Osteocyte (in vitro differentiated cells): ENCODE results near the gene ZDHHC19. TPM values are rescaled to one million over a fixed set of nuclear protein-coding genes. Genes with fewer than 3 reads are reported as not detected.
"Not testable (repeated sequence)": the region's sequence is repeated elsewhere in the genome, so short reads cannot be mapped to it uniquely, and the experiment has no call there.

Source experiments
- DNase-seq: peaks from one replicate; pipeline ENCODE4 v3.0.0; 2021; ENCODE audit warnings: mixed read lengths; ENCODE audit not compliant: unreplicated experiment; ENCODE audit errors: extremely low spot score
- H3K27ac Mint-ChIP-seq: one replicate; pipeline ENCODE4 v1.8.0; 2021; ENCODE audit warnings: mild to moderate bottlenecking, mixed read lengths; ENCODE audit not compliant: unreplicated experiment
- H3K27me3 Mint-ChIP-seq: one replicate; pipeline ENCODE4 v1.8.0; 2021; ENCODE audit warnings: mixed read lengths; ENCODE audit not compliant: unreplicated experiment
- H3K36me3 Mint-ChIP-seq: one replicate; pipeline ENCODE4 v1.8.0; 2021; ENCODE audit warnings: mixed read lengths; ENCODE audit not compliant: unreplicated experiment
- H3K4me1 Mint-ChIP-seq: one replicate; pipeline ENCODE4 v1.8.0; 2021; ENCODE audit warnings: mixed read lengths; ENCODE audit not compliant: unreplicated experiment
- H3K4me3 Mint-ChIP-seq: one replicate; pipeline ENCODE4 v1.8.0; 2021; ENCODE audit warnings: mild to moderate bottlenecking, moderate library complexity, mixed read lengths; ENCODE audit not compliant: unreplicated experiment
- H3K9me3 Mint-ChIP-seq: one replicate; pipeline ENCODE4 v1.8.0; 2021; ENCODE audit warnings: mixed read lengths; ENCODE audit not compliant: unreplicated experiment
- CTCF ChIP-seq: fragments of 200-600 bp; sonication (generic); IDR thresholded peaks from 2 replicates; pipeline ENCODE4 v1.5.0; 2021; ENCODE audit warnings: antibody characterized with exemption, mild to moderate bottlenecking, moderate library complexity
- total RNA-seq: library from RNA; stranded (reverse); gene quantifications from 2 replicates; pipeline ENCODE4 v1.2.1, GENCODE V29; 2021

Gene ZDHHC19
- total RNA-seq, 1 donor from 2014 or later: not detected

GRCh38 chr3:196216089-196216564 is 4.9 kb upstream of the ZDHHC19 start, which contains the start of gene SLC51A:
Gene SLC51A, plus strand, starts transcription at chr3:196216534. Its CDS starts 179 bp downstream, at chr3:196216713.
- Mint-ChIP-seq H3K36me3 (no peaks in the 10 kb centered on the region), H3K4me1 (peaks cover 19% of the 10 kb centered on the region), H3K4me3 (peak within 1 kb of the TSS; percentile 18), H3K9me3 (no peaks in the 10 kb centered on the region), H3K27me3 (no peaks in the 10 kb centered on the region), H3K27ac (no peak within 1 kb of the TSS)
- DNase-seq: peak; percentile 84
- no peak for TF ChIP-seq CTCF

GRCh38 chr3:196215493-196216020 is 4.4 kb upstream of the ZDHHC19 start:
- Mint-ChIP-seq H3K36me3 (no peaks in the 10 kb centered on the region), H3K4me1 (peaks cover 19% of the 10 kb centered on the region), H3K4me3 (no peak overlapping the region), H3K27me3 (peaks cover 2% of the 10 kb centered on the region), H3K9me3 (no peaks in the 10 kb centered on the region), H3K27ac (no peak overlapping the region)
- TF ChIP-seq CTCF: no peak
- no peak for DNase-seq

GRCh38 chr3:196214783-196215441 is 3.7 kb upstream of the ZDHHC19 start:
- no peaks in the 10 kb centered on the region for H3K9me3 Mint-ChIP-seq
- H3K36me3 Mint-ChIP-seq: no peaks in the 10 kb centered on the region
- H3K27ac Mint-ChIP-seq: no peak overlapping the region
- TF ChIP-seq CTCF: no peak
- peaks cover 19% of the 10 kb centered on the region for H3K4me1 Mint-ChIP-seq
- DNase-seq: no peak
- H3K27me3 Mint-ChIP-seq: peaks cover 9% of the 10 kb centered on the region
- no peak overlapping the region for H3K4me3 Mint-ChIP-seq

GRCh38 chr3:196209944-196210672 is 1.1 kb downstream of the ZDHHC19 start:
- H3K27ac Mint-ChIP-seq, H3K36me3 Mint-ChIP-seq, H3K9me3 Mint-ChIP-seq, H3K27me3 Mint-ChIP-seq, H3K4me1 Mint-ChIP-seq, DNase-seq, H3K4me3 Mint-ChIP-seq: not testable (repeated sequence)

- Mint-ChIP-seq H3K4me3 (no peak overlapping the region), H3K27ac (no peak overlapping the region), H3K4me1 (peaks cover 11% of the 10 kb centered on the region), H3K27me3 (peaks cover 9% of the 10 kb centered on the region), H3K36me3 (no peaks in the 10 kb centered on the region), H3K9me3 (peaks cover 3% of the 10 kb centered on the region)
- no peak for TF ChIP-seq CTCF
- no peak for DNase-seq
These were observed 2.1 kb downstream of the ZDHHC19 start for GRCh38 chr3:196208942-196209695.
